SU-DHL-6 (cell line): Measurements from ENCODE around the gene KRT32.

Source experiments
- H2AFZ ChIP-seq: fragments of 200-600 bp; sonication (generic); 2 replicates; pipeline ENCODE4 v1.6.1; 2014; ENCODE audit warnings: low read depth, mild to moderate bottlenecking, moderate library complexity, mixed read lengths, antibody characterized with exemption, low read length; ENCODE audit not compliant: severe bottlenecking
- H3F3A ChIP-seq: fragments of 200-600 bp; shearing (Covaris generic); 2 replicates; pipeline ENCODE4 v1.6.0; 2016; ENCODE audit warnings: antibody characterized with exemption, mild to moderate bottlenecking; ENCODE audit not compliant: insufficient read depth
- H3K27ac ChIP-seq: fragments of 200-600 bp; sonication (generic); 2 replicates; pipeline ENCODE4 v1.5.1; 2016; ENCODE audit warnings: low read depth, mild to moderate bottlenecking, low read length, moderate library complexity, mixed read lengths
- H3K27me3 ChIP-seq: fragments of 200-600 bp; sonication (generic), shearing (Covaris generic); 2 replicates; pipeline ENCODE4 v1.6.0; 2014; ENCODE audit warnings: mild to moderate bottlenecking, low read length
- H3K36me3 ChIP-seq: fragments of 200-600 bp; sonication (generic); 2 replicates; pipeline ENCODE4 v1.6.1; 2014; ENCODE audit warnings: mild to moderate bottlenecking, low read length, mixed read lengths
- H3K4me2 ChIP-seq: fragments of 300-600, 200-600 bp; shearing (Covaris generic), sonication (generic); 2 replicates; pipeline ENCODE4 v1.6.0; 2014; ENCODE audit warnings: low read length, low read depth, mild to moderate bottlenecking; ENCODE audit not compliant: poor library complexity, severe bottlenecking
- H3K4me3 ChIP-seq: fragments of 200-600 bp; sonication (generic); 2 replicates; pipeline ENCODE4 v1.5.1; 2014; ENCODE audit warnings: antibody characterized with exemption, low read length, mild to moderate bottlenecking, mixed read lengths; ENCODE audit not compliant: insufficient read depth, poor library complexity, severe bottlenecking
- H3K79me2 ChIP-seq: fragments of 200-600 bp; sonication (generic); 2 replicates; pipeline ENCODE4 v1.6.1; 2014; ENCODE audit warnings: mild to moderate bottlenecking, low read length, moderate library complexity; ENCODE audit not compliant: insufficient read depth
- H3K9ac ChIP-seq: fragments of 200-600 bp; sonication (generic); 2 replicates; pipeline ENCODE4 v1.7.0; 2014; ENCODE audit warnings: mild to moderate bottlenecking, low read length
- H3K9me2 ChIP-seq: fragments of 200-600 bp; sonication (generic); replicated peaks from 2 replicates; pipeline ENCODE4 v1.6.1; 2014; ENCODE audit warnings: low read length; ENCODE audit not compliant: insufficient read depth
- H3K9me3 ChIP-seq: fragments of 200-600 bp; sonication (generic); 2 replicates; pipeline ENCODE4 v1.6.1; 2014; ENCODE audit warnings: low read length, mixed read lengths; ENCODE audit not compliant: insufficient read depth
- H4K20me1 ChIP-seq: fragments of 200-600 bp; sonication (generic); 2 replicates; pipeline ENCODE4 v1.6.1; 2014; ENCODE audit warnings: low read depth, mild to moderate bottlenecking, antibody characterized with exemption, low read length, moderate library complexity, mixed read lengths
- CTCF ChIP-seq: fragments of 200-600 bp; sonication (generic); IDR thresholded peaks from one replicate; pipeline ENCODE4 v1.5.1; 2017; ENCODE audit warnings: antibody characterized with exemption, mild to moderate bottlenecking, low read length, moderate library complexity; ENCODE audit not compliant: insufficient read depth, poor library complexity, severe bottlenecking
- EZH2phosphoT487 ChIP-seq: fragments of 200-600 bp; sonication (generic), shearing (Covaris generic); conservative IDR thresholded peaks from 2 replicates; pipeline ENCODE4 v1.6.1; 2018; ENCODE audit warnings: mild to moderate bottlenecking, antibody characterized with exemption, low read length, moderate library complexity, mixed read lengths

KRT32 gene

GRCh38 chr17:41486316-41486715, 19.1 kb upstream of the KRT32 start:
- H3K9ac ChIP-seq: no peak overlapping the region
- no peaks in the 10 kb centered on the region for H4K20me1 ChIP-seq
- H3K9me3 ChIP-seq: no peaks in the 10 kb centered on the region
- no peaks in the 10 kb centered on the region for H3K79me2 ChIP-seq
- no peaks in the 10 kb centered on the region for H3K36me3 ChIP-seq
- TF ChIP-seq CTCF (no peak), EZH2phosphoT487 (no peak)
- no peak overlapping the region for H2AFZ ChIP-seq
- no peak overlapping the region for H3K4me2 ChIP-seq
- no peak overlapping the region for H3K4me3 ChIP-seq
- no peaks in the 10 kb centered on the region for H3K9me2 ChIP-seq
- no peaks in the 10 kb centered on the region for H3K27me3 ChIP-seq
- H3F3A ChIP-seq: no peaks in the 10 kb centered on the region
- no peak overlapping the region for H3K27ac ChIP-seq

- Histone ChIP-seq H3K36me3 (no peaks in the 10 kb centered on the region), H3K9ac (no peak overlapping the region), H3K79me2 (no peaks in the 10 kb centered on the region), H3K4me2 (no peak overlapping the region), H3K4me3 (no peak overlapping the region), H3K27me3 (no peaks in the 10 kb centered on the region), H3K9me3 (no peaks in the 10 kb centered on the region), H3K9me2 (no peaks in the 10 kb centered on the region), H2AFZ (no peak overlapping the region), H3K27ac (no peak overlapping the region), H3F3A (no peaks in the 10 kb centered on the region), H4K20me1 (no peaks in the 10 kb centered on the region)
- no peak for TF ChIP-seq EZH2phosphoT487
- no peak for TF ChIP-seq CTCF
Observed at GRCh38 chr17:41484920-41485904, 18.0 kb upstream of the KRT32 start.

GRCh38 chr17:41483991-41484826, 17.0 kb upstream of the KRT32 start:
- no peak overlapping the region for H3K9ac ChIP-seq
- no peaks in the 10 kb centered on the region for H3K9me3 ChIP-seq
- H3K36me3 ChIP-seq: no peaks in the 10 kb centered on the region
- no peaks in the 10 kb centered on the region for H3K27me3 ChIP-seq
- H3K9me2 ChIP-seq: no peaks in the 10 kb centered on the region
- H3F3A ChIP-seq: no peaks in the 10 kb centered on the region
- H3K4me3 ChIP-seq: no peak overlapping the region
- no peaks in the 10 kb centered on the region for H3K79me2 ChIP-seq
- H3K27ac ChIP-seq: no peak overlapping the region
- H4K20me1 ChIP-seq: no peaks in the 10 kb centered on the region
- no peak overlapping the region for H2AFZ ChIP-seq
- H3K4me2 ChIP-seq: no peak overlapping the region
- TF ChIP-seq EZH2phosphoT487 (no peak), CTCF (no peak)
